ENCODE data around the gene PES1. TPM values are rescaled to one million over a fixed set of nuclear protein-coding genes. Genes with fewer than 3 reads are reported as not detected.

The PES1 gene
- total and polyA plus RNA-seq, 2 of the 13 experiments (the other 11 are each of a cell fraction or from before 2014, with no cell fraction given), result 65.1 to 94.7 TPM

- TF ChIP-seq MEIS1 (CRISPR knock-in tag; IDR thresholded peaks at IDR 0.05; ENCODE audit: borderline replicate concordance) (no peak), ZNF383 (CRISPR knock-in tag; IDR thresholded peaks at IDR 0.05; ENCODE audit: borderline replicate concordance) (no peak)
Observed at GRCh38 chr22:30602049-30602448, 10.3 kb upstream of the PES1 start (continued).

GRCh38 chr22:30601464-30601863 is 9.8 kb upstream of the PES1 start:
- Histone ChIP-seq H2AFZ (ENCODE audit: low read length) (no peak overlapping the region), H3K9ac (ENCODE audit: insufficient read depth, low read depth, low read length) (no peak overlapping the region), H3K4me1 (ENCODE audit: insufficient read depth, low read length) (peaks cover 13% of the 10 kb centered on the region), H4K20me1 (ENCODE audit: insufficient read depth, low read length) (no peaks in the 10 kb centered on the region), H3K79me2 (ENCODE audit: insufficient read depth, low read length) (no peaks in the 10 kb centered on the region), H3K27me3 (ENCODE audit: control insufficient read depth in 1 of 2, insufficient read depth in 2 of 2, low read length in 2 of 2) (peaks cover 0 to 3% of the 10 kb centered on the region in 2 experiments; a peak in 1 of 5 replicates), H3K4me3 (replicated peaks in 1 of 3; ENCODE audit: insufficient read depth in 1 of 3, low read depth in 2 of 3, low read length in 3 of 3) (no peak overlapping the region), H3K9me3 (ENCODE audit: low read length) (no peaks in the 10 kb centered on the region), H3K36me3 (replicated peaks in 1 of 2; ENCODE audit: control insufficient read depth in 1 of 2, insufficient read depth in 2 of 2, low read length in 2 of 2) (no peaks in the 10 kb centered on the region), H3K27ac (ENCODE audit: extremely low read length, insufficient read depth, low read length) (no peak overlapping the region), H3K4me2 (ENCODE audit: low read depth, low read length) (no peak overlapping the region)
- in situ Hi-C loops (cut with HindIII; ENCODE audit: extremely low pct_ligation_motif_present, low pct_unique_long_range_greater_than_20kb), result no loop called here
- no peak for ATAC-seq
- FAIRE-seq, result no peak
- ChIA-PET CTCF (ENCODE audit: low intra/inter-chr PET ratio, low total read pairs) (no interaction called here), POLR2A (no interaction called here)
- DNase-seq (ENCODE audit: low spot score), result no peak
- intact Hi-C loops (cut with micrococcal nuclease; ENCODE audit: unreplicated experiment), result no loop called here
- WGBS (ENCODE audit: low lambda C conversion rate), result 39% methylated on average over 5 of the region's 5 CpGs
- TF ChIP-seq ZNF670 (CRISPR knock-in tag; IDR thresholded peaks at IDR 0.05; ENCODE audit: borderline replicate concordance) (no peak), SRF (IDR thresholded peaks at IDR 0.05; ENCODE audit: low read depth, low read length) (no peak), BORCS8-MEF2B (CRISPR knock-in tag; IDR thresholded peaks at IDR 0.05) (no peak), PTBP1 (IDR thresholded peaks at IDR 0.05; ENCODE audit: low read depth, low read length, poor library complexity, severe bottlenecking) (no peak), TBL1XR1 (IDR thresholded peaks at IDR 0.05; ENCODE audit: borderline replicate concordance, low read length, partially characterized antibody) (no peak), JARID2 (CRISPR knock-in tag; IDR thresholded peaks at IDR 0.05; ENCODE audit: insufficient replicate concordance) (no peak), ZNF790 (CRISPR knock-in tag; IDR thresholded peaks at IDR 0.05; ENCODE audit: borderline replicate concordance) (no peak), ZNF775 (CRISPR knock-in tag; IDR thresholded peaks at IDR 0.05; ENCODE audit: borderline replicate concordance) (no peak)
- BruUV-seq (replicated peaks), result no TSS peak

Data from HepG2 (cell line).